Panc1 (cell line): ENCODE results near the gene ASTN2.

ENCODE experiments used
- CTCF ChIP-seq: fragments of 450-650 bp; IDR thresholded peaks from 2 replicates; pipeline ENCODE4 v1.5.1; 2017; ENCODE audit warnings: mild to moderate bottlenecking
- POLR2AphosphoS5 ChIP-seq: IDR thresholded peaks from 2 replicates; pipeline ENCODE4 v1.6.1; 2012; ENCODE audit warnings: mild to moderate bottlenecking, low read depth, low read length, moderate library complexity
- TCF7L2 ChIP-seq: IDR thresholded peaks from 2 replicates; pipeline ENCODE4 v1.6.1; 2011; ENCODE audit warnings: mild to moderate bottlenecking, low read depth, low read length, inconsistent platforms
- TF ChIP-seq, protein P1 (sequence below), 2 experiments: IDR thresholded peaks; 2 replicates each; pipeline ENCODE4 v1.6.1; 2011 to 2012; ENCODE audit warnings: low read depth in 2 of 2, control low read depth in 1 of 2, low read length in 1 of 2, mild to moderate bottlenecking in 1 of 2, moderate library complexity in 1 of 2; ENCODE audit not compliant: insufficient read depth in 1 of 2

GRCh38 chr9:117008876-117009275, 406.0 kb downstream of the ASTN2 start:
- no peak for TF ChIP-seq CTCF
- TF ChIP-seq POLR2AphosphoS5: no peak
- TF ChIP-seq, protein P1, sequence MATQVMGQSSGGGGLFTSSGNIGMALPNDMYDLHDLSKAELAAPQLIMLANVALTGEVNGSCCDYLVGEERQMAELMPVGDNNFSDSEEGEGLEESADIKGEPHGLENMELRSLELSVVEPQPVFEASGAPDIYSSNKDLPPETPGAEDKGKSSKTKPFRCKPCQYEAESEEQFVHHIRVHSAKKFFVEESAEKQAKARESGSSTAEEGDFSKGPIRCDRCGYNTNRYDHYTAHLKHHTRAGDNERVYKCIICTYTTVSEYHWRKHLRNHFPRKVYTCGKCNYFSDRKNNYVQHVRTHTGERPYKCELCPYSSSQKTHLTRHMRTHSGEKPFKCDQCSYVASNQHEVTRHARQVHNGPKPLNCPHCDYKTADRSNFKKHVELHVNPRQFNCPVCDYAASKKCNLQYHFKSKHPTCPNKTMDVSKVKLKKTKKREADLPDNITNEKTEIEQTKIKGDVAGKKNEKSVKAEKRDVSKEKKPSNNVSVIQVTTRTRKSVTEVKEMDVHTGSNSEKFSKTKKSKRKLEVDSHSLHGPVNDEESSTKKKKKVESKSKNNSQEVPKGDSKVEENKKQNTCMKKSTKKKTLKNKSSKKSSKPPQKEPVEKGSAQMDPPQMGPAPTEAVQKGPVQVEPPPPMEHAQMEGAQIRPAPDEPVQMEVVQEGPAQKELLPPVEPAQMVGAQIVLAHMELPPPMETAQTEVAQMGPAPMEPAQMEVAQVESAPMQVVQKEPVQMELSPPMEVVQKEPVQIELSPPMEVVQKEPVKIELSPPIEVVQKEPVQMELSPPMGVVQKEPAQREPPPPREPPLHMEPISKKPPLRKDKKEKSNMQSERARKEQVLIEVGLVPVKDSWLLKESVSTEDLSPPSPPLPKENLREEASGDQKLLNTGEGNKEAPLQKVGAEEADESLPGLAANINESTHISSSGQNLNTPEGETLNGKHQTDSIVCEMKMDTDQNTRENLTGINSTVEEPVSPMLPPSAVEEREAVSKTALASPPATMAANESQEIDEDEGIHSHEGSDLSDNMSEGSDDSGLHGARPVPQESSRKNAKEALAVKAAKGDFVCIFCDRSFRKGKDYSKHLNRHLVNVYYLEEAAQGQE (IDR thresholded peaks at IDR 0.05; ENCODE audit: insufficient read depth in 1 of 2, low read depth in 2 of 2, low read length in 1 of 2): no peak
- no peak for TF ChIP-seq TCF7L2
